Chondrocyte (in vitro differentiated cells): ENCODE measurements around the gene CLIC3. TPM values are rescaled to one million over a fixed set of nuclear protein-coding genes. Genes with fewer than 3 reads are reported as not detected.

Source experiments
- DNase-seq: peaks from one replicate; pipeline ENCODE4 v3.0.0; 2021; ENCODE audit warnings: mixed read lengths, low spot score
- H3K27ac Mint-ChIP-seq: one replicate; pipeline ENCODE4 v1.8.0; 2021; ENCODE audit warnings: mild to moderate bottlenecking, moderate library complexity, mixed read lengths; ENCODE audit not compliant: unreplicated experiment
- H3K27me3 Mint-ChIP-seq: 2 replicates; pipeline ENCODE4 v1.8.0; 2021; ENCODE audit warnings: low read depth, mixed read lengths
- H3K36me3 Mint-ChIP-seq: 2 replicates; pipeline ENCODE4 v1.8.0; 2021; ENCODE audit warnings: low read depth, mixed read lengths
- H3K4me1 Mint-ChIP-seq: 2 replicates; pipeline ENCODE4 v1.8.0; 2021; ENCODE audit warnings: low read depth, mild to moderate bottlenecking, mixed read lengths
- H3K4me3 Mint-ChIP-seq: one replicate; pipeline ENCODE4 v1.8.0; 2021; ENCODE audit warnings: mild to moderate bottlenecking, moderate library complexity, mixed read lengths; ENCODE audit not compliant: unreplicated experiment
- H3K9me3 Mint-ChIP-seq: 2 replicates; pipeline ENCODE4 v1.8.0; 2021; ENCODE audit warnings: low read depth, mixed read lengths
- total RNA-seq: library from RNA; stranded (reverse); gene quantifications from 3 replicates; pipeline ENCODE4 v1.2.1, GENCODE V29; 2021
- TF ChIP-seq, protein P1 (sequence below): fragments of 200-600 bp; sonication (generic); IDR thresholded peaks from 2 replicates; pipeline ENCODE4 v1.5.0; 2021; ENCODE audit warnings: antibody characterized with exemption, mild to moderate bottlenecking, moderate library complexity

Gene CLIC3
- total RNA-seq, 1 donor from 2014 or later, result 5.5 TPM

GRCh38 chr9:136960938-136961275 lies 35.5 kb downstream of the CLIC3 start:
- no peaks in the 10 kb centered on the region for H3K36me3 Mint-ChIP-seq
- peaks cover 2% of the 10 kb centered on the region for H3K27me3 Mint-ChIP-seq
- no peak overlapping the region for H3K4me3 Mint-ChIP-seq
- H3K9me3 Mint-ChIP-seq, result peaks cover 3% of the 10 kb centered on the region
- H3K4me1 Mint-ChIP-seq, result no peaks in the 10 kb centered on the region
- DNase-seq, result no peak
- no peak overlapping the region for H3K27ac Mint-ChIP-seq
- TF ChIP-seq, protein P1, sequence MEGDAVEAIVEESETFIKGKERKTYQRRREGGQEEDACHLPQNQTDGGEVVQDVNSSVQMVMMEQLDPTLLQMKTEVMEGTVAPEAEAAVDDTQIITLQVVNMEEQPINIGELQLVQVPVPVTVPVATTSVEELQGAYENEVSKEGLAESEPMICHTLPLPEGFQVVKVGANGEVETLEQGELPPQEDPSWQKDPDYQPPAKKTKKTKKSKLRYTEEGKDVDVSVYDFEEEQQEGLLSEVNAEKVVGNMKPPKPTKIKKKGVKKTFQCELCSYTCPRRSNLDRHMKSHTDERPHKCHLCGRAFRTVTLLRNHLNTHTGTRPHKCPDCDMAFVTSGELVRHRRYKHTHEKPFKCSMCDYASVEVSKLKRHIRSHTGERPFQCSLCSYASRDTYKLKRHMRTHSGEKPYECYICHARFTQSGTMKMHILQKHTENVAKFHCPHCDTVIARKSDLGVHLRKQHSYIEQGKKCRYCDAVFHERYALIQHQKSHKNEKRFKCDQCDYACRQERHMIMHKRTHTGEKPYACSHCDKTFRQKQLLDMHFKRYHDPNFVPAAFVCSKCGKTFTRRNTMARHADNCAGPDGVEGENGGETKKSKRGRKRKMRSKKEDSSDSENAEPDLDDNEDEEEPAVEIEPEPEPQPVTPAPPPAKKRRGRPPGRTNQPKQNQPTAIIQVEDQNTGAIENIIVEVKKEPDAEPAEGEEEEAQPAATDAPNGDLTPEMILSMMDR, result no peak

DNA sequence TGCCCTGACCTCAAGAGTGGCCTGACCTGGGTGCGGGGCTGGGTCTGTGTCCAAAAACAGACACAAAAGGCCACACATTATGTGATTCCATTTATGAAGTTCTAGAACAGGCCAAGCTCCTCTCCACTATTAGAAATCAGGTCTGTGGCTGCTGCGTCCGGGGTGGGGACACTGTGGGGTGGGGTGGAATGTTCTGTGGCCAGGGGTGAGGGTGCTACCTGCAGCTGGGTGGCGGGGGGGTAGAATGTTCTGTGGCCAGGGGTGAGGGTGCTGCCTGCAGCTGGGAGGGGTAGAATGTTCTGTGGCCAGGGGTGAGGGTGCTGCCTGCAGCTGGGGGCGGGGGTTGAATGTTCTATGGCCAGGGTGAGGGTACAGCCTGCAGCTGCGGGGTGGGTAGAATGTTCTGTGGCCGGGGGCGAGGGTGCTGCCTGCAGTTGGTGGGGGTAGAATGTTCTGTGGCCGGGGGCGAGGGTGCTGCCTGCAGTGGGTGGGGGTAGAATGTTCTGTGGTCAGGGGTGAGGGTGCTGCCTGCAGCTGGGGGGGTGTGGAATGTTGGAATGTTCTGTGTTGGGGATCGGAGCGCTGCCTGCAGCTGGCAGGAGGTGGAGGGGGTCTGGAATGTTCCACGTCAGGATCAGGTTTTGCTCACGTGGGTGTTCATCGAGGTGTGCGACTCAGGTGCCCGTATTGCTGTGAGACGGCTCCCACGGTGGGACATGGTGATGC lies 36.0 kb downstream of the CLIC3 start:
- H3K9me3 Mint-ChIP-seq, result peaks cover 3% of the 10 kb centered on the region
- H3K27me3 Mint-ChIP-seq, result no peaks in the 10 kb centered on the region
- no peak for DNase-seq
- no peaks in the 10 kb centered on the region for H3K4me1 Mint-ChIP-seq
- TF ChIP-seq, protein P1, result no peak
- H3K36me3 Mint-ChIP-seq, result no peaks in the 10 kb centered on the region
- no peak overlapping the region for H3K4me3 Mint-ChIP-seq
- H3K27ac Mint-ChIP-seq, result no peak overlapping the region

DNA sequence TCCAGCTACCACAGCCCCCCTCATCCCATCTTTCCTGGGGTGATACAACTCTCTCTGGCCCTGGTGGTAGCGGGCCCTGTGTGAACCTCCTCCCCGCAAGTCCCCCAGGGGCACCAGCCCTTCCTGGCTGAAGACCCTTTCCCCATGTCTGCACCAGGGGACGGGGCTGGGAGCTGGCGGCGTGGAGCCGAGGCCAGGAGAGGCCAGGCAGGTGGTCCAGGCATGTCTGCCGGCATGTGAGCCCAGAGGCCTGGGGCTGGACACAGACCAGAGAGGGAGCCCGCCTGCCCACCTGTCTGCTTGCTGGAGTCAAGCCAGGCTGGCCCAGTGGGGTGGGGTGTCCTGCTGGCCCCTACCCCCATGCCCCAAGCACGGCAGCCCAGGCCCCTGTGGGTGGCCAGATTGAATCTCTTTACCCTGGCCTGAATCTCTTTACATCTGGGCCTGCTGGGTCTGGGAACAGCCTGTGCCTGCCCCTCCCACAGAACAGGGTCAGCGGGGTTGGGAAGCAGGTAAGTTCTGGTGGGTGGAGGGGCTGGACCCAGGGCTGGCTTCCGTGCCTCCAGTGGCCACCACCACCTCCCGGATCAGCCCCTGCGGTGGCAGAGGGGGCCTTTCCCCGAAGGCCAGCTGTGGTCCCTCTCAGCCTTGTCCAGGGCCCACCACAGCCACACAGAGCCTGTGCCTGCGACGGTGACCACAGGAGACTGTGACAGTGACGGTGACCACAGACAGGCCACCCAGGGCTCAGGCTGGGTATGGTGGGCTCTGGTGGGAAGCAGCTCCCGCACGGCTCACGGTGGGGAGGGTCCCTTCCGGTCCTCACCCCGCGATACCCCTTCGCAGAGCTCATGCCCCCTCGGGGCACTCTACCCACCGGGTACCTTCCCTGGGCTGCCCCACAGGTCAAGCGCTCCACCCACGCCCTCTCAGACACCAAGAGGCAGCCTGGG lies 37.2 kb downstream of the CLIC3 start:
- H3K4me1 Mint-ChIP-seq, result no peaks in the 10 kb centered on the region
- TF ChIP-seq, protein P1, result no peak
- H3K27ac Mint-ChIP-seq, result peak overlapping the region; percentile 17
- peaks cover 2% of the 10 kb centered on the region for H3K27me3 Mint-ChIP-seq
- no peak overlapping the region for H3K4me3 Mint-ChIP-seq
- H3K36me3 Mint-ChIP-seq, result no peaks in the 10 kb centered on the region
- H3K9me3 Mint-ChIP-seq, result peaks cover 3% of the 10 kb centered on the region
- DNase-seq, result no peak

GRCh38 chr9:136958473-136958872 lies 37.9 kb downstream of the CLIC3 start:
- Mint-ChIP-seq H3K4me3 (no peak overlapping the region), H3K27me3 (peaks cover 2% of the 10 kb centered on the region), H3K27ac (no peak overlapping the region), H3K4me1 (no peaks in the 10 kb centered on the region), H3K9me3 (peaks cover 3% of the 10 kb centered on the region), H3K36me3 (no peaks in the 10 kb centered on the region)
- TF ChIP-seq, protein P1, result no peak
- DNase-seq, result no peak

GRCh38 chr9:136957901-136958300 lies 38.5 kb downstream of the CLIC3 start:
- H3K4me1 Mint-ChIP-seq, result no peaks in the 10 kb centered on the region
- no peak overlapping the region for H3K4me3 Mint-ChIP-seq
- H3K27ac Mint-ChIP-seq, result no peak overlapping the region
- H3K27me3 Mint-ChIP-seq, result peaks cover 2% of the 10 kb centered on the region
- H3K36me3 Mint-ChIP-seq, result no peaks in the 10 kb centered on the region
- TF ChIP-seq, protein P1, result no peak
- no peak for DNase-seq
- H3K9me3 Mint-ChIP-seq, result peaks cover 3% of the 10 kb centered on the region
